Ovary (tissue), 9 donors: Measurements from ENCODE around the gene BEND7. TPM values are rescaled to one million over a fixed set of nuclear protein-coding genes. Genes with fewer than 3 reads are reported as not detected.

Experiments used
- DNase-seq, 5 donors: peaks; one replicate each; pipeline ENCODE4 v3.0.0-alpha.2; 2019 to 2020
- H3K27ac ChIP-seq, 2 donors: fragments of 200-600 bp; one replicate each; pipeline versions ENCODE4 v1.5.1 to v1.8.0; 2019 to 2022
- H3K27me3 ChIP-seq: fragments of 200-600 bp; one replicate; pipeline ENCODE4 v1.8.0; 2022
- H3K36me3 ChIP-seq: fragments of 200-600 bp; sonication (generic); one replicate; pipeline ENCODE4 v1.5.1; 2019
- H3K4me1 ChIP-seq: one replicate; pipeline ENCODE4 v1.8.1; 2013; ENCODE audit warnings: mild to moderate bottlenecking, moderate library complexity; ENCODE audit not compliant: insufficient read depth
- H3K4me3 ChIP-seq: fragments of 200-600 bp; sonication (generic); one replicate; pipeline ENCODE4 v1.5.1; 2017
- H3K9me3 ChIP-seq, 2 donors: fragments of 200-600 bp in 1 of 2; sonication (generic) in 1 of 2; one replicate each; pipeline versions ENCODE4 v1.5.1 to v1.8.1; 2013 to 2019; ENCODE audit warnings: mild to moderate bottlenecking in 1 of 2, moderate library complexity in 1 of 2
- EP300 ChIP-seq: sonication (generic); formaldehyde crosslinking; IDR thresholded peaks from one replicate; pipeline ENCODE4 v1.6.1; 2017; ENCODE audit warnings: antibody characterized with exemption
- POLR2A ChIP-seq: fragments of 450-650 bp; IDR thresholded peaks from one replicate; pipeline ENCODE4 v1.6.1; 2017; ENCODE audit warnings: antibody characterized with exemption, mild to moderate bottlenecking, moderate library complexity
- WGBS, 3 donors: extraction: QIAGEN DNeasy Blood & Tissue Kit in 1 of 3; methylation state at CpG; one replicate each; pipeline versions ENCODE4 v1.1.5 to v1.1.7; 2013 to 2017; 5-methylcytosine and 5-hydroxymethylcytosine counted together
- intact Hi-C, 4 donors: fragments of 100-400 bp; cut with DNase I; formaldehyde crosslinking; loops; one replicate each; pipeline versions ENCODE4 v1.11.0 to v1.15.1; 2022 to 2023
- polyA plus RNA-seq, 2 donors: library from polyadenylated mRNA; stranded (reverse); fragments of 200-250 nt in 1 of 2; fragments of 350-450 nt in 1 of 2; fragmentation: Illumina TruSeq in 1 of 2; extraction: RNeasy Lipid Tissue Mini Kit (QIAGEN cat#74804) in 1 of 2; gene quantifications; one replicate each; pipeline ENCODE4 v1.2.3, GENCODE V29; 2013 to 2014
- total RNA-seq, 7 donors: library from RNA; depleted of rRNA in 2 of 7; stranded (reverse); fragments of >200 nt in 2 of 7; fragmentation: NEBNext Ultra II Directional in 3 of 7; extraction: Animal tissue kit (Norgen Biotek cat#: 25700) in 3 of 7; gene quantifications; one replicate each; pipeline versions ENCODE4 v1.1.0 to v1.2.4, GENCODE V29; 2016 to 2023
- TF ChIP-seq, protein P1 (sequence below), 3 donors: fragments of 450-650 bp in 2 of 3; fragments of 200-600 bp in 1 of 3; IDR thresholded peaks; one replicate each; pipeline versions ENCODE4 v1.5.1 to v1.8.0; 2016 to 2022; ENCODE audit warnings: antibody characterized with exemption in 3 of 3, mild to moderate bottlenecking in 1 of 3
- donor health status: DM: no; HTN: no; CAD: no; lungs with moderate emphysema.
- donor health status: DM: no; HTN: no; CAD: no.
- donor health status: Bipolar disorder and iron deficiency.
- donor health status: DM: yes; HTN: yes; CAD: no.
- donor health status: DM: no; HTN: no; CAD: no.
- donor health status: DM: yes; HTN: yes; CAD: no.

BEND7 gene
- total and polyA plus RNA-seq, 9 donors = 9.9 to 34.7 (median 19.8) TPM

DNA sequence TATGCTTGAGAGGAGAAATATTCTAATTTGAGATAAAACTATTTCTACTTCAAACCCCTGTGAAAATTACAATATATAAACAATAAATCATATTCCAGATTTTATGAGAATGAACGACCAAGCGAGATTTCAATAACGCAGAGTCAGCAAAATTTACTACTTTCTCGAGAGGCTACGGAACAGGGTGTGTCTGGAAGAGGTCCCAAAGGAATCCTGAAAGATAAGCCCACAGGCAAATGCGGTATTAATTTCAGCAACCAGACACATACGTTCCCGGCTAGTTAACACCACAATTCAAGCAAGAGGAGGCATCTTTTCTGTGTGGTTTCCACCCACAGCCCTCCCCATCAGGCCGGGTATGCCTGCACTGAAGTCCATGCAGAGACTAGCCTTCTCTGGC is 26.4 kb downstream of the BEND7 start:
- 49 to 59% (median 57%) methylated on average over 9 of the region's 9 CpGs for WGBS, 3 donors
- Histone ChIP-seq H3K27me3 (no peaks in the 10 kb centered on the region), H3K4me1 (no peaks in the 10 kb centered on the region), H3K27ac (no peak overlapping the region), H3K36me3 (no peaks in the 10 kb centered on the region), H3K4me3 (no peak overlapping the region), H3K9me3 (no peaks in the 10 kb centered on the region)
- TF ChIP-seq POLR2A = no peak
- TF ChIP-seq, protein P1, sequence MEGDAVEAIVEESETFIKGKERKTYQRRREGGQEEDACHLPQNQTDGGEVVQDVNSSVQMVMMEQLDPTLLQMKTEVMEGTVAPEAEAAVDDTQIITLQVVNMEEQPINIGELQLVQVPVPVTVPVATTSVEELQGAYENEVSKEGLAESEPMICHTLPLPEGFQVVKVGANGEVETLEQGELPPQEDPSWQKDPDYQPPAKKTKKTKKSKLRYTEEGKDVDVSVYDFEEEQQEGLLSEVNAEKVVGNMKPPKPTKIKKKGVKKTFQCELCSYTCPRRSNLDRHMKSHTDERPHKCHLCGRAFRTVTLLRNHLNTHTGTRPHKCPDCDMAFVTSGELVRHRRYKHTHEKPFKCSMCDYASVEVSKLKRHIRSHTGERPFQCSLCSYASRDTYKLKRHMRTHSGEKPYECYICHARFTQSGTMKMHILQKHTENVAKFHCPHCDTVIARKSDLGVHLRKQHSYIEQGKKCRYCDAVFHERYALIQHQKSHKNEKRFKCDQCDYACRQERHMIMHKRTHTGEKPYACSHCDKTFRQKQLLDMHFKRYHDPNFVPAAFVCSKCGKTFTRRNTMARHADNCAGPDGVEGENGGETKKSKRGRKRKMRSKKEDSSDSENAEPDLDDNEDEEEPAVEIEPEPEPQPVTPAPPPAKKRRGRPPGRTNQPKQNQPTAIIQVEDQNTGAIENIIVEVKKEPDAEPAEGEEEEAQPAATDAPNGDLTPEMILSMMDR (IDR thresholded peaks at IDR 0.05) = no peak
- TF ChIP-seq EP300 = no peak
- no peak for DNase-seq
- intact Hi-C loops = no loop called here

DNA sequence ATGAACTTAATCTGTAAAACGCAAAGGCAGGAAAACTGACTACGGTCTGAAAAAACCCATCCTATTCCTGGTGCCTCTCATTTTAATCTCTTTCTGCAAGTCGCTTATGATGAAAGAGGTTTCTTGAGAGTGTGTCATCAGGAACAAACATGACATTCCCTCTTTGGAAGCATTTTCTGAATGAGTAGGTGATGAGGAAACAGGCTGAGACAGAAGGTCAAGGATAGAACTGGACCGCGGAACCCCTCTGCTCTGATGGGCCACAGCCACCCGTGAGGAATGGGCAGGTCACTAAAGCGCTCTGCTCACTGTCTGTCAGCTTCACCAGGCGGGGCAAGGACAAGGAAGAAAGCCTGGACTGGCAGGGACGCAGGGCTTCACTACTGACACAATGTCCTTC is 28.6 kb downstream of the BEND7 start:
- Histone ChIP-seq H3K36me3 (no peaks in the 10 kb centered on the region), H3K27me3 (no peaks in the 10 kb centered on the region), H3K4me1 (no peaks in the 10 kb centered on the region), H3K9me3 (no peaks in the 10 kb centered on the region), H3K4me3 (no peak overlapping the region), H3K27ac (no peak overlapping the region)
- intact Hi-C loops = no loop called here
- no peak for DNase-seq
- WGBS, 3 donors = 91 to 96% (median 94%) methylated on average over 9 of the region's 9 CpGs
- TF ChIP-seq, protein P1 (IDR thresholded peaks at IDR 0.05) = no peak
- TF ChIP-seq POLR2A (no peak), EP300 (no peak)

DNA sequence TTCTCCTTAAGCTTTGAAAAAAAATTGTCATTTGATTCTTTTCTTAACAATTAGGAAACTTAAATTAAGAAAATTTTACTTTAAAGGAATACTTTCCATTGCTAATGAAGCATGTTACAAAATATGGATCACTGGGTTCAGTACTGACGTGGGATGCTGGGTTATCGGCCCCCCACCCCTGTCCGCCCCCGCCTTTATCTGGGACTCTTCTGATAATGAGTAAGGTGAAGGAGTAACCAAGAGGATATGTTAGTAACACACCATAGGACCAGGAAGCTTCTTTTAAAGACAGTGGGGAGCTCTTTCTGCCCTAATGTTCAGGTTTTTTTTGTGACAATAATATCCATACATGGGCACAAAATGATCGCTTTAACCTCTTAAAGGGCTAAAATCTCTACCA is 29.7 kb downstream of the BEND7 start:
- WGBS, 3 donors = 84 to 90% (median 89%) methylated on average over 5 of the region's 5 CpGs
- intact Hi-C loops = no loop called here
- DNase-seq = no peak
- no peaks in the 10 kb centered on the region for H3K9me3 ChIP-seq
- H3K27me3 ChIP-seq = no peaks in the 10 kb centered on the region
- TF ChIP-seq EP300 = no peak
- TF ChIP-seq, protein P1 (IDR thresholded peaks at IDR 0.05) = no peak
- TF ChIP-seq POLR2A = no peak
- H3K27ac ChIP-seq = no peak overlapping the region
- no peaks in the 10 kb centered on the region for H3K36me3 ChIP-seq
- no peaks in the 10 kb centered on the region for H3K4me1 ChIP-seq
- H3K4me3 ChIP-seq = no peak overlapping the region

DNA sequence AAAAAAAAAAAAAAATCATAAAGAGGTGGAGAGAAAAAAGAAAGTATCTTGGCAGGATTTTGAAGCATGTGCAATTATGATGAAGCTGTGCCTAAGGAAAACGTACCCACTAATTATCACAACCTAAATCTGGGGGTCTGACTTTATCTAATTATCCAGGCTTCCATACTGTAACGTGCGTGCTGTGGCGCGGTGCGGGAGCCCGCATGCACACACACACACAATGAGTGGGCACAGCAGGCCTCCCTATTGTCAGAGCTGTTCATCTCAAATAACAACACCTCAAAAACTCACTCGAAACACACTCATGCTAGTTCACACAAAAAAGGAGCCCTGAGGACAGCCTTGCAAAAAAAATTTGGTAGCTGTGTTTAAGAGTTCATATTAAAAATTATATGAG is 31.9 kb downstream of the BEND7 start:
- DNase-seq = no peak
- Histone ChIP-seq H3K27ac (no peak overlapping the region), H3K27me3 (no peaks in the 10 kb centered on the region), H3K4me1 (no peaks in the 10 kb centered on the region), H3K9me3 (no peaks in the 10 kb centered on the region), H3K36me3 (no peaks in the 10 kb centered on the region), H3K4me3 (no peak overlapping the region)
- intact Hi-C loops = no loop called here
- WGBS, 3 donors = 95 to 98% (median 96%) methylated on average over 8 of the region's 8 CpGs
- TF ChIP-seq EP300 (no peak), POLR2A (no peak)
- TF ChIP-seq, protein P1 (IDR thresholded peaks at IDR 0.05) = no peak

DNA sequence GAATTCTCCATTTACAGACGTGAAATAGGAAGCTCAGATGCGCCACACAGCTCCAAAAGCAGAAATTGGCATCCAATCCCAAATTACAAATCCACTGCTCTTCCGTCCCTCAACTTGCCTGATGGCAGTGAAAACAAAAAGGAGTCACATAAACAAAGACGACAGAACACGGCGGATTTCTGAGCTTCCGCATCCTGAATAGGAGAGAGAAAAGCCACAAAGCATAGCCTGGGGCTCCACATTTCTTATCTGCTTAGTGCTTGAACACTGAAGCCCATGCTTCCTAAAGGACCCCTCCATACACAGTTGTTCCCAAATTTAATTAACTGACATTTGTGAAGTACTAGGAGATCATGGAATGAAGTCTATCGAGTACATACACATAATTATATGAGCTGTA is 32.6 kb downstream of the BEND7 start:
- DNase-seq = no peak
- intact Hi-C loops = no loop called here
- H3K9me3 ChIP-seq = no peaks in the 10 kb centered on the region
- no peak overlapping the region for H3K27ac ChIP-seq
- TF ChIP-seq POLR2A = no peak
- TF ChIP-seq, protein P1 (IDR thresholded peaks at IDR 0.05) = no peak
- no peak for TF ChIP-seq EP300
- H3K36me3 ChIP-seq = no peaks in the 10 kb centered on the region
- H3K27me3 ChIP-seq = no peaks in the 10 kb centered on the region
- no peak overlapping the region for H3K4me3 ChIP-seq
- WGBS, 3 donors = 88 to 93% (median 92%) methylated on average over 8 of the region's 8 CpGs
- H3K4me1 ChIP-seq = no peaks in the 10 kb centered on the region
